ENCODE measurements around the gene RAET1E. TPM values are rescaled to one million over a fixed set of nuclear protein-coding genes. Genes with fewer than 3 reads are reported as not detected.
"Not testable (repeated sequence)": the region's sequence is repeated elsewhere in the genome, so short reads cannot be mapped to it uniquely, and the experiment has no call there.

The RAET1E gene
- total RNA-seq, 1 donor from 2014 or later = not detected

DNA sequence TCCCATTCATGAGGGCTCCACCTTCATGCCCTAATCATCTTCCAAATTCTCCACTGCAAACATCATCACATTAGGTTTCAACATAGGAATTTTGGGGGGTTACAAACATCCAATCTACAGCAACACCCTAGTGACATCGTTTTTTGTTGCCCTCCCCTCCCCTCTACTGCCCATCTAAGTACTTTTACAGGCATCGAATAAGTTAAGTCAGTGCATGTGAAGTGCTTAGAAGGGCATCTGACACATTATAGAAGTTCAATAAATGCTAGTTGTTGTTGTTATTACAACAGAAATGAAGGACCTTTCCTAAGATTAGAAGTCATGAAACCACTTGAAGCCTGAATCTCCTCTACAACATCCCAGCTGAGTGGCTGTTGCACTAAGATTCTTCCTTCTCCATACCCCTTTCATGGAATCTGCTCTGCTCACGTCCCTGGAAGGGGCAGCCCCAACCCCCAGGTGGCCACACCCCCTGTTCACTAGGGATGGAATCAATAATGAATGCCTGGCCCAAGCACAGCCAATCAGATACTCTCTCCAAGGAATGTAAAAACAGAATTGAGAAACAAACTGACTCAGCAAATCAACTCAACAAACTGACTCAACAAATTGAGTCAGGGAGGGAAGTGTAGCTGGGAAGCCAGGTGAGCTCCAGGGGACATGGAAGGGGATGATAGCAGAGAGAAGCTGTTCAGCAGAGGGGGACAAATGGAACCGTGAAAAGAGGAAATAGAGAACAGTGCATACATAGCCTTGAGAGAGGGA, 29.9 kb downstream of the RAET1E start:
- peaks cover 11% of the 10 kb centered on the region for H3K4me1 Mint-ChIP-seq (ENCODE audit: low read depth)
- no peak overlapping the region for H3K4me3 Mint-ChIP-seq (ENCODE audit: unreplicated experiment)
- no peaks in the 10 kb centered on the region for H3K36me3 Mint-ChIP-seq (ENCODE audit: low read depth)
- no peaks in the 10 kb centered on the region for H3K27me3 Mint-ChIP-seq (ENCODE audit: low read depth)
- no peak overlapping the region for H3K27ac Mint-ChIP-seq (ENCODE audit: unreplicated experiment)
- peaks cover 6% of the 10 kb centered on the region for H3K9me3 Mint-ChIP-seq (ENCODE audit: low read depth)
- no peak for DNase-seq (ENCODE audit: low spot score)
- TF ChIP-seq, protein P1, sequence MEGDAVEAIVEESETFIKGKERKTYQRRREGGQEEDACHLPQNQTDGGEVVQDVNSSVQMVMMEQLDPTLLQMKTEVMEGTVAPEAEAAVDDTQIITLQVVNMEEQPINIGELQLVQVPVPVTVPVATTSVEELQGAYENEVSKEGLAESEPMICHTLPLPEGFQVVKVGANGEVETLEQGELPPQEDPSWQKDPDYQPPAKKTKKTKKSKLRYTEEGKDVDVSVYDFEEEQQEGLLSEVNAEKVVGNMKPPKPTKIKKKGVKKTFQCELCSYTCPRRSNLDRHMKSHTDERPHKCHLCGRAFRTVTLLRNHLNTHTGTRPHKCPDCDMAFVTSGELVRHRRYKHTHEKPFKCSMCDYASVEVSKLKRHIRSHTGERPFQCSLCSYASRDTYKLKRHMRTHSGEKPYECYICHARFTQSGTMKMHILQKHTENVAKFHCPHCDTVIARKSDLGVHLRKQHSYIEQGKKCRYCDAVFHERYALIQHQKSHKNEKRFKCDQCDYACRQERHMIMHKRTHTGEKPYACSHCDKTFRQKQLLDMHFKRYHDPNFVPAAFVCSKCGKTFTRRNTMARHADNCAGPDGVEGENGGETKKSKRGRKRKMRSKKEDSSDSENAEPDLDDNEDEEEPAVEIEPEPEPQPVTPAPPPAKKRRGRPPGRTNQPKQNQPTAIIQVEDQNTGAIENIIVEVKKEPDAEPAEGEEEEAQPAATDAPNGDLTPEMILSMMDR (IDR thresholded peaks at IDR 0.05) = no peak

DNA sequence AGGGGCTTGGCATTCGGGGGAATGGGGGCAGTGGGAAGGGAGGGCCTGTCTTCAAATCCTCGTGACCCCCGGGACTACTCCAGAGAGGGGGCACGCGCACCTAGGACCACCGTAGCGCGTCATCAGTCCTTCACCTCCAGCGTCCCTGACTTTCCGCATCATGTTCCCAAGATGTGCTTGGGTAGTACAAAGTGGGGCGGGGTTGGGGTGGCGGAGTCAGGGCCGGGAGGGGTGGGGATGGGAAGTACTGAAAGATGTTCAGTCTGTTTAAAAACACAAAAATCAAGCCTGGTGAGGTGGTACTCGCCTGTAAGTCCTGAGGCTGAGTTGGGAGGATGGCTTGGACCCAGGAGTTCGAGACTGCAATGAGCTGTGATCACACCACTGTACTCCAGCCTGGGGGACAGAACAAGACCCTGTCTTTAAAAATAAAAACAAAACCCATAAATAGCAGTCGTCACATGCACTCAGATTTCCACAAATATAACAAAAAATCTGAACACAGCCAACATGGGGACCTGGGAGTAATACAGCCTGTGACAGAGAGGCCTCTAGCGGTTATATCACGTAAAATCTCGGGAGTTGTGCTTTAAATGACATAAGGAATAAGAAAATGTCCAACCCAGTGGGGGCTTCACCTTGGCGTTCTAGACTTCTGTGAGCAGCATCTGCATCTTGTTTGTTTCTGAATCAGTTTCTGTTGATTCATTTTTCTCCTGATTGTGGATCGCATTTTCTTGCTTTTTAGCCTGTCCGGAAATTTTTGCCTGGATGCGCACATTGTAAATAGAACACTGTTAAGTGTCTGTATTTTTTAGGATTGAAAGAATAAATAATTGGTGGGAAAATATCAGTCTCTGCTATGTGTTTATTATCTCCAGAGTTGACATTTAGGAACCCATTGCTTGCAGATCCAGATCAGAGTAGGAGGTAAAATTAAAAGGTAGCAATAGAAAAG, 33.1 kb downstream of the RAET1E start:
- no peak for DNase-seq (ENCODE audit: low spot score)
- H3K9me3 Mint-ChIP-seq (ENCODE audit: low read depth) = no peaks in the 10 kb centered on the region
- TF ChIP-seq, protein P1 (IDR thresholded peaks at IDR 0.05) = peak; percentile 89
- peak overlapping the region; percentile 69 for H3K4me3 Mint-ChIP-seq (ENCODE audit: unreplicated experiment)
- H3K36me3 Mint-ChIP-seq (ENCODE audit: low read depth) = no peaks in the 10 kb centered on the region
- H3K27me3 Mint-ChIP-seq (ENCODE audit: low read depth) = no peaks in the 10 kb centered on the region
- peak overlapping the region; percentile 95 for H3K27ac Mint-ChIP-seq (ENCODE audit: unreplicated experiment)
- H3K4me1 Mint-ChIP-seq (ENCODE audit: low read depth) = peaks cover 43% of the 10 kb centered on the region

DNA sequence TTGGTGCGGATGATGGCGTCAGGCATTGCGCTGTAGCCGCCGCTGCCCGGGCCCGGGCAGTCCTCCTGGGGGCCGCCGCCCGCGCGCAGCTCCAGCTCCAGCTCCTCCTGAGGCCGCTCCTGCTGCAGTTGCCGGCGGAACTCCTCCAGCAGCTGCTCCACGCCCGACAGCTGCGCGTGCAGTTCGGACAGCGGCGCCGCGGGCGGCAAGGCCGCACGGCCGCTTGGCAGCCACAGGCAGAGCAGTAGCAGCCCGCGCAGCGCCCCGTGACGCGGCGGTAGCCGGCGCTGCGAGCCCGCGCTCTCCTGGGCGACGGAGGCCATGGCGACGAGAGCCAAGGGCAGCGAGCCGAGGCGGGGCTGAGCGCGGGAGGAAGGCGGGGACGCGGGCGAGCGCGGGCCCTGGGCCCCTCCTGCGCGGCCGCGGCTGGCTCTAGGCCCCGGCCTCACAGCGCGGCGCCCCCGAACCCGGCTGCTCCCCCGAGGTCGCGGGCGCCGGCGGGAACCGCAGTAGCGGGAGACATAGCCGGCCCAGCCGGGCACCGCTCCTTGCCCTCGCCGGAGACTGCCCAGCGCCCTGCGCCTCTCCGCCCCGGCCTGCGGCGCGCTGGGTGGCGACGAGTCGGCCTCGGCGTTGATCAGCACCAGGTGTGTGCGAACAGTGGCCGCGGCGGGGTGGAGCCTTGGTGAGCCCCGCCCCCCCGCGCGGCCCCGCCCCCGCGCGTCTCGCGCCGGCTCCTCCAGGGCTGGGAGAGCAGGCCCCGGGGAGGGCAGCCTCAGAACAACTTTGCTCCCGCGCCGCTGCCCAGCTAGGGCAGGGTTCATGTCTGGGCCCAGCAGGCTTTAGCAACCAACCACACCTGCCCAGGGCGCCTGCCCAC, 34.0 kb downstream of the RAET1E start, which contains the start of gene LRP11:
Gene LRP11 (minus strand): TSS at position 662 of the 880 bp plus-strand sequence. CDS start 339 bp downstream, at position 323.
- no peak for DNase-seq (ENCODE audit: low spot score)
- Mint-ChIP-seq H3K4me1 (ENCODE audit: low read depth) (peaks cover 52% of the 10 kb centered on the region), H3K9me3 (ENCODE audit: low read depth) (no peaks in the 10 kb centered on the region), H3K36me3 (ENCODE audit: low read depth) (no peaks in the 10 kb centered on the region), H3K27me3 (ENCODE audit: low read depth) (no peaks in the 10 kb centered on the region), H3K27ac (ENCODE audit: unreplicated experiment) (peak within 1 kb of the TSS; percentile 96), H3K4me3 (ENCODE audit: unreplicated experiment) (peak within 1 kb of the TSS; percentile 82)
- TF ChIP-seq, protein P1 (IDR thresholded peaks at IDR 0.05) = no peak

DNA sequence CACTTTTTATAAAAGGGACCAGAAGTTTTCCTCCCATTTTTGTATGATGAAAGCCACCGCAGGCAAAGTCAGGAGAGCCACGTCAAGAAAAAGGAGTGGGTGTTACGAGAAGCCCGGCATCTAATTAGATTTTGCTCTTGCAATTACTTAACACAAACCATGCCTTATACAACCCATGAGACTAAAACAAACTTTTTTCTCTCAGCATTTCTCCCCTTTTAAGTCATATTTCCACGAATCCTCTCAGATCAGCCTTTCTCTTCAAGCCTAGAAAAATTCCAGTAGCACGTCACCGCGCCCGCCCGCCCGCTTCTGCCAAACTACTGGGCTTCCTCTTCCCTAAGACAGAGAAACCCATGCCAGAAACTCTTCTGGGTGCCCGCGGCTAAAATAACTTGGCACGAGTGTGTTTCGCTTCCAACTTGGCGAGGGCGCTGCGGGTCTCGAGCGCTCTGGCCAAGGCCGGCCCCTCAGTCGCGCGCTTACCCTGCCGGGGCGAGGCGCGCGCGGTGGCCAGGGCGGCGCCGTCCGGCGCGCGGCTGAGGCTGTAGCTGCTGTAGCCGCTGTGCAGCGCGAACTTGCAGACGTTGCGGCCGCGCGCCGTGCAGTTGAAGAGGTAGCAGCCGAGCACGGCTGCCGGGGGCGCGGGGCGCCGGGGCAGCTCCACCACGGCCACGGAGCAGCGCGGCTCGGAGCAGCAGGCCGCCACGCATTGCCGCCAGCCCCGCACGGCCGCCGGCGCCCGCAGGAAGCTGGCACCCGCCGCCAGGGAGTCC, 34.8 kb downstream of the RAET1E start:
- Mint-ChIP-seq H3K4me3 (ENCODE audit: unreplicated experiment) (peak overlapping the region; percentile 82), H3K9me3 (ENCODE audit: low read depth) (no peaks in the 10 kb centered on the region), H3K27ac (ENCODE audit: unreplicated experiment) (peak overlapping the region; percentile 96), H3K27me3 (ENCODE audit: low read depth) (no peaks in the 10 kb centered on the region), H3K36me3 (ENCODE audit: low read depth) (no peaks in the 10 kb centered on the region), H3K4me1 (ENCODE audit: low read depth) (peaks cover 60% of the 10 kb centered on the region)
- TF ChIP-seq, protein P1 (IDR thresholded peaks at IDR 0.05) = peak; percentile 18
- DNase-seq (ENCODE audit: low spot score) = peak; percentile 95

DNA sequence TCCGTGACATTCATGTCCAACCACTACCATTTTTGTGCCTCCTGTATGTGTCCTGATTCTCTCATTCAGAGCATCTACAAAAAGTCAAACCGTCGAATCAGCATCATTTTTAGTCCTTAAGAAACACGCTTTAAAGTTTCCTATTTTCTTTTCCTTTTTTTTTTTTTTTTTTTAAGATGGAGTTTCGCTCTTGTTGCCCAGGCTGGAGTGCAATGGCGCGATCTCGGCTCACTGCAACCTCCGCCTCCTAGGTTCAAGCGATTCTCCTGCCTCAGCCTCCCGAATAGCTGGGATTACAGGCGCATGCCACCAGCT, 35.5 kb downstream of the RAET1E start:
- not testable (repeated sequence) for H3K9me3 Mint-ChIP-seq (ENCODE audit: low read depth); DNase-seq (ENCODE audit: low spot score); H3K36me3 Mint-ChIP-seq (ENCODE audit: low read depth); H3K27me3 Mint-ChIP-seq (ENCODE audit: low read depth)
- peaks cover 66% of the 10 kb centered on the region for H3K4me1 Mint-ChIP-seq (ENCODE audit: low read depth)
- peak overlapping the region; percentile 96 for H3K27ac Mint-ChIP-seq (ENCODE audit: unreplicated experiment)
- peak overlapping the region; percentile 82 for H3K4me3 Mint-ChIP-seq (ENCODE audit: unreplicated experiment)
